Endothelial cell of umbilical vein (primary cell): ENCODE measurements around the gene MYO7B. TPM values are rescaled to one million over a fixed set of nuclear protein-coding genes. Genes with fewer than 3 reads are reported as not detected.

Experiments used
- BruUV-seq: library from RNA; stranded (reverse); fragments of 400-500 nt; replicated peaks from 2 replicates; lab custom pipeline; 2021; lab: Mats Ljungman, UMichigan
- CTCF ChIA-PET: fragments of 300-600, 350-600 bp; sonication (Branson Sonifier 250); formaldehyde crosslinking; loops from one replicate; lab custom pipeline; 2021; ENCODE audit warnings: antibody characterized with exemption, inconsistent platforms; lab: Charles Lee
- POLR2A ChIA-PET: fragments of 300-600, 350-600 bp; sonication (Branson Sonifier 250); formaldehyde crosslinking; loops from one replicate; lab custom pipeline; 2021; ENCODE audit warnings: antibody characterized with exemption, inconsistent platforms; lab: Charles Lee
- DNase-seq: peaks from one replicate; pipeline ENCODE4 v3.0.0-alpha.2; 2011; ENCODE audit warnings: low read depth, low spot score
- FAIRE-seq: peaks from 2 replicates; lab custom pipeline; 2011; peaks lifted over from hg19 to GRCh38; lab: Jason Lieb, UNC
- H2AFZ ChIP-seq: 2 replicates; pipeline ENCODE4 v1.6.0; 2012; ENCODE audit warnings: low read depth, low read length, control low read depth, inconsistent platforms
- H3K27ac ChIP-seq: 2 replicates; pipeline ENCODE4 v1.5.1; 2011; ENCODE audit warnings: low read depth, mild to moderate bottlenecking, control low read depth, low read length, moderate library complexity; ENCODE audit not compliant: insufficient read depth
- H3K27me3 ChIP-seq, 2 experiments: 2 replicates each; pipeline versions ENCODE4 v1.6.0 to v1.6.1; 2011; ENCODE audit warnings: low read length in 2 of 2, mixed read lengths in 1 of 2; ENCODE audit not compliant: control insufficient read depth in 2 of 2, insufficient read depth in 2 of 2
- H3K36me3 ChIP-seq, 2 experiments: 2 replicates in 1 of 2; 3 replicates in 1 of 2; pipeline ENCODE4 v1.5.1; 2011; ENCODE audit warnings: low read length in 2 of 2, mild to moderate bottlenecking in 1 of 2, moderate library complexity in 1 of 2; ENCODE audit not compliant: control insufficient read depth in 2 of 2, insufficient read depth in 2 of 2; ENCODE audit errors: extremely low read depth in 1 of 2
- H3K4me1 ChIP-seq: 3 replicates; pipeline ENCODE4 v1.5.1; 2011; ENCODE audit warnings: mild to moderate bottlenecking, low read length; ENCODE audit not compliant: control insufficient read depth, insufficient read depth; ENCODE audit errors: extremely low read depth
- H3K4me2 ChIP-seq: 2 replicates; pipeline ENCODE4 v1.6.1; 2011; ENCODE audit warnings: low read length, control low read depth, mixed read lengths; ENCODE audit not compliant: insufficient read depth
- H3K4me3 ChIP-seq, 3 experiments: fragments of 200-600 bp in 1 of 3; sonication (generic), shearing (Covaris generic) in 1 of 3; replicated peaks in 1 of 3; 2 replicates each; pipeline ENCODE4 v1.5.1; 2011 to 2016; ENCODE audit warnings: control low read depth in 3 of 3, low read length in 3 of 3, mild to moderate bottlenecking in 2 of 3, inconsistent platforms in 1 of 3, low read depth in 1 of 3, moderate library complexity in 1 of 3; ENCODE audit not compliant: insufficient read depth in 1 of 3
- H3K79me2 ChIP-seq: 2 replicates; pipeline ENCODE4 v1.6.0; 2012; ENCODE audit warnings: low read length, inconsistent platforms; ENCODE audit not compliant: control insufficient read depth, insufficient read depth
- H3K9ac ChIP-seq: replicated peaks from 2 replicates; pipeline ENCODE3; 2011; ENCODE audit warnings: low read length, control low read depth; ENCODE audit not compliant: insufficient read depth; ENCODE audit errors: extremely low read depth
- H3K9me1 ChIP-seq: replicated peaks from 3 replicates; pipeline ENCODE4 v1.6.0; 2011; ENCODE audit warnings: mild to moderate bottlenecking, low read length; ENCODE audit not compliant: control insufficient read depth, insufficient read depth; ENCODE audit errors: extremely low read depth
- H3K9me3 ChIP-seq: replicated peaks from 2 replicates; pipeline ENCODE4 v1.5.1; 2012; ENCODE audit warnings: low read length, inconsistent platforms; ENCODE audit not compliant: control insufficient read depth, insufficient read depth
- H4K20me1 ChIP-seq: replicated peaks from 2 replicates; pipeline ENCODE3; 2011; ENCODE audit warnings: mild to moderate bottlenecking, low read length; ENCODE audit not compliant: control insufficient read depth, insufficient read depth; ENCODE audit errors: extremely low read depth
- EZH2 ChIP-seq: IDR thresholded peaks from 2 replicates; pipeline ENCODE4 v1.6.1; 2012; ENCODE audit warnings: borderline replicate concordance, low read depth, mild to moderate bottlenecking, moderate library complexity, low read length, inconsistent platforms; ENCODE audit not compliant: severe bottlenecking
- FOS ChIP-seq: IDR thresholded peaks from 2 replicates; pipeline ENCODE4 v1.6.1; 2011; ENCODE audit warnings: mild to moderate bottlenecking, low read length, moderate library complexity, borderline replicate concordance; ENCODE audit not compliant: insufficient read depth
- GATA2 ChIP-seq: IDR thresholded peaks from 2 replicates; pipeline ENCODE4 v1.7.0; 2011; ENCODE audit warnings: low read depth, mild to moderate bottlenecking, moderate library complexity, mixed read lengths, low read length; ENCODE audit not compliant: insufficient read length, insufficient read depth
- JUN ChIP-seq: IDR thresholded peaks from 2 replicates; pipeline ENCODE4 v1.6.1; 2011; ENCODE audit warnings: borderline replicate concordance, low read depth; ENCODE audit not compliant: insufficient read length, insufficient read depth
- MAX ChIP-seq: IDR thresholded peaks from 2 replicates; pipeline ENCODE4 v1.6.1; 2011; ENCODE audit not compliant: insufficient read depth, insufficient read length
- MYC ChIP-seq: IDR thresholded peaks from one replicate; pipeline ENCODE4 v1.6.1; 2011; ENCODE audit warnings: mild to moderate bottlenecking, low read depth, low read length
- POLR2A ChIP-seq: IDR thresholded peaks from 2 replicates; pipeline ENCODE4 v1.6.1; 2012; ENCODE audit warnings: low read depth, mild to moderate bottlenecking, control low read depth, low read length
- POLR2AphosphoS5 ChIP-seq: IDR thresholded peaks from 2 replicates; pipeline ENCODE4 v1.6.1; 2012; ENCODE audit warnings: low read depth, mild to moderate bottlenecking, control low read depth, low read length, moderate library complexity; ENCODE audit not compliant: insufficient read depth
- dilution Hi-C: fragments of 300-500 bp; cut with MboI; formaldehyde crosslinking; loops from one replicate; pipeline ENCODE4 v1.15.0; 2019; ENCODE audit warnings: low sequenced_read_pairs; ENCODE audit not compliant: extremely low pct_ligation_motif_present
- intact Hi-C: fragments of 100-400 bp; cut with micrococcal nuclease; formaldehyde crosslinking; loops from one replicate; pipeline ENCODE4 v1.10.0; 2022
- polyA plus RNA-seq, 4 experiments: library from polyadenylated mRNA; depleted of rRNA in 3 of 4; stranded (reverse) in 3 of 4; unstranded in 1 of 4; fragments of >200 nt; gene quantifications; 2 replicates each; pipeline versions ENCODE4 v1.2.1 to v1.2.3, GENCODE V29; 2011 to 2012; ENCODE audit warnings: missing spikeins in 1 of 4
- total RNA-seq: library from RNA; stranded (reverse); gene quantifications from 2 replicates; pipeline ENCODE4 v1.2.3, GENCODE V29; 2021
- TF ChIP-seq, protein P1 (sequence below), 2 donors: IDR thresholded peaks; 1 replicate in 1 of 2; 2 replicates in 1 of 2; pipeline ENCODE4 v1.5.1; 2011; ENCODE audit warnings: low read length in 2 of 2, mild to moderate bottlenecking in 2 of 2, moderate library complexity in 2 of 2, control low read depth in 1 of 2, inconsistent platforms in 1 of 2, low read depth in 1 of 2; ENCODE audit not compliant: insufficient read depth in 1 of 2; ENCODE audit errors: extremely low read depth in 1 of 2

Gene MYO7B
- total and polyA plus RNA-seq, 2 donors (not counting 3 experiments of a cell fraction or from before 2014, with no cell fraction given), result 0.17 TPM; not detected in 1

- Histone ChIP-seq H3K27me3 (peaks cover 0 to 2% of the 10 kb centered on the region in 2 experiments), H3K27ac (no peak overlapping the region), H2AFZ (no peak overlapping the region), H3K79me2 (no peaks in the 10 kb centered on the region), H4K20me1 (no peaks in the 10 kb centered on the region), H3K4me1 (no peaks in the 10 kb centered on the region), H3K9me1 (no peaks in the 10 kb centered on the region), H3K9me3 (no peaks in the 10 kb centered on the region), H3K4me2 (no peak overlapping the region), H3K36me3 (no peaks in the 10 kb centered on the region), H3K9ac (no peak overlapping the region), H3K4me3 (no peak overlapping the region)
- intact Hi-C loops (no loop called here), dilution Hi-C loops (no loop called here)
- ChIA-PET CTCF (no interaction called here), POLR2A (no interaction called here)
- TF ChIP-seq JUN (no peak), GATA2 (no peak), EZH2 (no peak)
- FAIRE-seq (no peak), DNase-seq (no peak)
- BruUV-seq, result no TSS peak
Measured at GRCh38 chr2:127584516-127585033, 49.1 kb downstream of the MYO7B start.

- FAIRE-seq (no peak), DNase-seq (no peak)
- H3K9ac ChIP-seq, result no peak overlapping the region
- no peaks in the 10 kb centered on the region for H3K4me1 ChIP-seq
- no peaks in the 10 kb centered on the region for H4K20me1 ChIP-seq
- no peak overlapping the region for H3K4me2 ChIP-seq
- no peaks in the 10 kb centered on the region for H3K9me1 ChIP-seq
- no peak for TF ChIP-seq POLR2A
- no peak for TF ChIP-seq MYC
- no peak for TF ChIP-seq POLR2AphosphoS5
- TF ChIP-seq EZH2, result no peak
- no peak for TF ChIP-seq FOS
- TF ChIP-seq, protein P1, sequence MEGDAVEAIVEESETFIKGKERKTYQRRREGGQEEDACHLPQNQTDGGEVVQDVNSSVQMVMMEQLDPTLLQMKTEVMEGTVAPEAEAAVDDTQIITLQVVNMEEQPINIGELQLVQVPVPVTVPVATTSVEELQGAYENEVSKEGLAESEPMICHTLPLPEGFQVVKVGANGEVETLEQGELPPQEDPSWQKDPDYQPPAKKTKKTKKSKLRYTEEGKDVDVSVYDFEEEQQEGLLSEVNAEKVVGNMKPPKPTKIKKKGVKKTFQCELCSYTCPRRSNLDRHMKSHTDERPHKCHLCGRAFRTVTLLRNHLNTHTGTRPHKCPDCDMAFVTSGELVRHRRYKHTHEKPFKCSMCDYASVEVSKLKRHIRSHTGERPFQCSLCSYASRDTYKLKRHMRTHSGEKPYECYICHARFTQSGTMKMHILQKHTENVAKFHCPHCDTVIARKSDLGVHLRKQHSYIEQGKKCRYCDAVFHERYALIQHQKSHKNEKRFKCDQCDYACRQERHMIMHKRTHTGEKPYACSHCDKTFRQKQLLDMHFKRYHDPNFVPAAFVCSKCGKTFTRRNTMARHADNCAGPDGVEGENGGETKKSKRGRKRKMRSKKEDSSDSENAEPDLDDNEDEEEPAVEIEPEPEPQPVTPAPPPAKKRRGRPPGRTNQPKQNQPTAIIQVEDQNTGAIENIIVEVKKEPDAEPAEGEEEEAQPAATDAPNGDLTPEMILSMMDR (IDR thresholded peaks at IDR 0.05; ENCODE audit: extremely low read depth in 1 of 2, insufficient read depth in 1 of 2, low read depth in 1 of 2, low read length in 2 of 2), result no peak
- no peak for TF ChIP-seq GATA2
- no peak for TF ChIP-seq JUN
- no peak for TF ChIP-seq MAX
- H3K27me3 ChIP-seq, result peaks cover 0 to 2% of the 10 kb centered on the region in 2 experiments
- no TSS peak for BruUV-seq
- H3K36me3 ChIP-seq, result no peaks in the 10 kb centered on the region
- no peak overlapping the region for H3K4me3 ChIP-seq
- H3K27ac ChIP-seq, result no peak overlapping the region
- ChIA-PET CTCF (no interaction called here), POLR2A (no interaction called here)
- dilution Hi-C loops (no loop called here), intact Hi-C loops (no loop called here)
- no peaks in the 10 kb centered on the region for H3K79me2 ChIP-seq
- no peak overlapping the region for H2AFZ ChIP-seq
- H3K9me3 ChIP-seq, result no peaks in the 10 kb centered on the region
Measured at GRCh38 chr2:127585270-127585807, 49.9 kb downstream of the MYO7B start.
